A549 (cell line): Measurements from ENCODE around the gene GNG12. TPM values are rescaled to one million over a fixed set of nuclear protein-coding genes. Genes with fewer than 3 reads are reported as not detected.

Source experiments
- ATAC-seq, 2 experiments: fragments of 200-7000 bp in 1 of 2; fragments of >200 bp in 1 of 2; cut with Nextera tagmentation in 1 of 2; cut with Tn5 transposase in 1 of 2; 3 replicates each; pipeline versions ENCODE4 v1.8.0 to v1.9.1; 2018 to 2020; ENCODE audit warnings: mild to moderate bottlenecking in 1 of 2, moderate library complexity in 1 of 2
- CTCF ChIA-PET: fragments of 300-600 bp; sonication (Branson Sonifier 250); formaldehyde crosslinking; extraction: SDS; loops from one replicate; lab custom pipeline; 2021; ENCODE audit warnings: antibody characterized with exemption, inconsistent platforms; lab: Yijun Ruan, JAX
- POLR2A ChIA-PET: fragments of 350-600 bp; formaldehyde crosslinking; extraction: SDS; loops from one replicate; lab custom pipeline; 2021; ENCODE audit warnings: antibody characterized with exemption, inconsistent platforms; lab: Yijun Ruan, JAX
- DNase-seq, 2 experiments: peaks; one replicate each; pipeline versions ENCODE4 v3.0.0 to v3.0.0-alpha.2; 2011 to 2016; ENCODE audit warnings: low read depth in 1 of 2, low spot score in 1 of 2
- FAIRE-seq: peaks from 2 replicates; lab custom pipeline; 2011; peaks lifted over from hg19 to GRCh38; lab: Jason Lieb, UNC
- H3K27ac ChIP-seq, 2 experiments: fragments of >200 bp; sonication (Bioruptor Twin); formaldehyde crosslinking; 3 replicates each; pipeline ENCODE4 v1.5.1; 2016 to 2017
- H3K4me1 ChIP-seq: fragments of >200 bp; sonication (Bioruptor Twin); formaldehyde crosslinking; 3 replicates; pipeline ENCODE4 v1.6.1; 2016
- H3K4me2 ChIP-seq: fragments of >200 bp; sonication (Bioruptor Twin); formaldehyde crosslinking; 3 replicates; pipeline ENCODE4 v1.6.1; 2016
- H3K4me3 ChIP-seq: fragments of >200 bp; sonication (Bioruptor Twin); formaldehyde crosslinking; 3 replicates; pipeline ENCODE4 v1.5.1; 2016
- H3K9me3 ChIP-seq: fragments of >200 bp; sonication (Bioruptor Twin); formaldehyde crosslinking; 3 replicates; pipeline ENCODE4 v1.6.1; 2016
- CBX2 ChIP-seq: fragments of 200-600 bp; sonication (generic); IDR thresholded peaks from 2 replicates; pipeline ENCODE4 v1.6.1; 2016; ENCODE audit warnings: low read depth, mild to moderate bottlenecking, borderline replicate concordance
- CBX8 ChIP-seq: fragments of 200-600 bp; sonication (generic); IDR thresholded peaks from 2 replicates; pipeline ENCODE4 v1.6.1; 2016
- CEBPB ChIP-seq, 2 experiments: fragments of >200 bp in 1 of 2; sonication (Bioruptor Twin) in 1 of 2; formaldehyde crosslinking in 1 of 2; IDR thresholded peaks; 2 replicates each; pipeline ENCODE4 v1.6.1; 2012 to 2016
- CHD2 ChIP-seq: fragments of 150-350 bp; IDR thresholded peaks from 2 replicates; pipeline ENCODE4 v1.6.1; 2014; ENCODE audit warnings: low read length; ENCODE audit not compliant: partially characterized antibody
- CHD4 ChIP-seq: fragments of 200-600 bp; sonication (generic); IDR thresholded peaks from 2 replicates; pipeline ENCODE4 v1.6.1; 2016; ENCODE audit warnings: antibody characterized with exemption, mild to moderate bottlenecking, borderline replicate concordance
- ESRRA ChIP-seq: fragments of 150-350 bp; IDR thresholded peaks from 2 replicates; pipeline ENCODE4 v1.6.1; 2014; ENCODE audit warnings: mild to moderate bottlenecking, low read length, borderline replicate concordance
- FOSL2 ChIP-seq, 2 experiments: fragments of 450-650 bp in 1 of 2; fragments of >200 bp in 1 of 2; sonication (Bioruptor Twin) in 1 of 2; formaldehyde crosslinking; IDR thresholded peaks; 2 replicates each; pipeline versions ENCODE4 v1.5.0 to v1.6.1; 2016 to 2020; ENCODE audit warnings: mild to moderate bottlenecking in 1 of 2, moderate library complexity in 1 of 2
- GATA3 ChIP-seq: IDR thresholded peaks from 2 replicates; pipeline ENCODE4 v1.6.1; 2012; ENCODE audit warnings: borderline replicate concordance
- HEYL ChIP-seq: fragments of 250-450 bp; sonication (Bioruptor Pico); IDR thresholded peaks from 2 replicates; pipeline ENCODE4 v1.8.0; 2021; ENCODE audit warnings: mild to moderate bottlenecking, moderate library complexity
- JUN ChIP-seq, 2 experiments: fragments of >200 bp; sonication (Bioruptor Twin); formaldehyde crosslinking; IDR thresholded peaks; 2 replicates in 1 of 2; 3 replicates in 1 of 2; pipeline ENCODE4 v1.6.1; 2016 to 2017
- JUNB ChIP-seq: fragments of >200 bp; sonication (Bioruptor Twin); formaldehyde crosslinking; IDR thresholded peaks from 2 replicates; pipeline ENCODE4 v1.6.1; 2016
- MAFK ChIP-seq: fragments of 450-650 bp; IDR thresholded peaks from 2 replicates; pipeline ENCODE4 v1.6.1; 2014; ENCODE audit not compliant: partially characterized antibody
- MAX ChIP-seq: IDR thresholded peaks from 2 replicates; pipeline ENCODE4 v1.6.1; 2012
- PHF8 ChIP-seq: fragments of 200-600 bp; sonication (generic); IDR thresholded peaks from 2 replicates; pipeline ENCODE4 v1.6.1; 2016; ENCODE audit warnings: low read depth, mild to moderate bottlenecking, antibody characterized with exemption, moderate library complexity, borderline replicate concordance
- POLR2A ChIP-seq: IDR thresholded peaks from 2 replicates; pipeline ENCODE4 v1.6.1; 2012; ENCODE audit warnings: mild to moderate bottlenecking, low read length
- RAD21 ChIP-seq, 2 experiments: fragments of >200 bp in 1 of 2; sonication (Bioruptor Twin) in 1 of 2; formaldehyde crosslinking in 1 of 2; IDR thresholded peaks in 1 of 2; conservative IDR thresholded peaks in 1 of 2; 2 replicates in 1 of 2; 3 replicates in 1 of 2; pipeline ENCODE4 v1.6.1; 2012 to 2018; ENCODE audit warnings: inconsistent platforms in 1 of 2
- USF2 ChIP-seq: fragments of 450-650 bp; IDR thresholded peaks from 2 replicates; pipeline ENCODE4 v1.6.1; 2014; ENCODE audit warnings: antibody characterized with exemption
- ZNF302 ChIP-seq: fragments of 250-450 bp; sonication (Bioruptor Pico); IDR thresholded peaks from 2 replicates; pipeline ENCODE4 v1.9.0; 2021; ENCODE audit warnings: inconsistent platforms, mild to moderate bottlenecking, moderate library complexity
- WGBS: methylation state at CpG from one replicate; pipeline ENCODE4 v1.1.6; 2017; ENCODE audit errors: missing lambda C conversion rate; 5-methylcytosine and 5-hydroxymethylcytosine counted together
- polyA plus RNA-seq, 4 experiments: library from polyadenylated mRNA; depleted of rRNA in 3 of 4; stranded (reverse); fragments of >200 nt; fragmentation: RNase III in 1 of 4; extraction: RNeasy Plus Mini Kit Qiagen cat#74134 plus additional on column Dnase treatment in 1 of 4; gene quantifications; 2 replicates in 3 of 4; 3 replicates in 1 of 4; pipeline ENCODE4 v1.2.3, GENCODE V29; 2011 to 2017
- TF ChIP-seq, protein P1 (sequence below): fragments of >200 bp; sonication (Bioruptor Twin); formaldehyde crosslinking; IDR thresholded peaks from 3 replicates; pipeline ENCODE4 v1.6.1; 2016

The GNG12 gene
- polyA plus RNA-seq, 2 of the 4 experiments (the other 2 are of a cell fraction), result 91.8 to 132 TPM

GRCh38 chr1:67687198-67687545, 146.1 kb downstream of the GNG12 start:
- WGBS, result 9% methylated on average over 3 of the region's 3 CpGs
- FAIRE-seq (no peak), DNase-seq (no peak), ATAC-seq (no peak)
- CTCF ChIA-PET, result interaction anchor here (0.7 to 1.8 kb wide), 5 partner anchors 14 to 153 kb away, joined by 3 to 6 read pairs (median 3); no protein-coding TSS in a partner anchor
- Histone ChIP-seq H3K9me3 (no peaks in the 10 kb centered on the region), H3K4me3 (peak overlapping the region; percentile 80), H3K4me2 (peak overlapping the region; percentile 98), H3K27ac (peak overlapping the region; percentile 96 to 99), H3K4me1 (peaks cover 40% of the 10 kb centered on the region)
- POLR2A ChIA-PET, result interaction anchor here (0.6 to 5.5 kb wide), 10 partner anchors 13 to 292 kb away, joined by 3 to 93 read pairs (median 6); no protein-coding TSS in a partner anchor
- no peak for TF ChIP-seq USF2

DNA sequence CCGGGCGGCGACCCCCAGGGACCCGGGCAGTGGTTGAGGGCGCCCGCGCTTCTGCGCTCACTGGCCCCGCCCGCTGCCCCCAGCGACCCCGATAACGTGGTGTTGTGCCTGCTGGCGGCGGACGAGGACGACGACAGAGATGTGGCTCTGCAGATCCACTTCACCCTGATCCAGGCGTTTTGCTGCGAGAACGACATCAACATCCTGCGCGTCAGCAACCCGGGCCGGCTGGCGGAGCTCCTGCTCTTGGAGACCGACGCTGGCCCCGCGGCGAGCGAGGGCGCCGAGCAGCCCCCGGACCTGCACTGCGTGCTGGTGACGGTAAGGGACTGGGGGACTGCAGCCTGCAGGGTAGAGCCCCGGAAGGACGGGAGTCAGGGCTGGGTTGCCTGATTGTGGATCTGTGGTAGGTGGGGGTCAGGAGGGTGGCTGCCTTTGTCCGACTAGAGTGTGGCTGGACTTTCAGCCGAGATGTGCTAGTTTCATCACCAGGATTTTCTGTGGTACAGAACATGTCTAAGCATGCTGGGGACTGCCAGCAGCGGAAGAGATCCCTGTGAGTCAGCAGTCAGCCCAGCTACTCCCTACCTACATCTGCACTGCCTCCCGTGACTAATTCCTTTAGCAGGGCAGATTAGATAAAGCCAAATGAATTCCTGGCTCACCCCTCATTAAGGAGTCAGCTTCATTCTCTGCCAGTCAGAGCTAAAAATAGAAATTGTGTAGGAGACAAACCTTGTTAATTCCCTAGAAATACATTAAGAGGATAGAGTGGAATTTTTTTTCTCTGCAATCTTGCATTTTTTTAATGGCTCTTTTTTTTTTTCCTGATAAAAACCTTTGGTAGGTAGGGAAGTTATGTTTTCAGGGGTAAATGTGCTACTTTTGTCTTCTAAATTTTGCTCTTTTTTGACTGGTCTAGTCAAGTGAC, 146.7 kb downstream of the GNG12 start:
- ChIA-PET POLR2A (interaction anchor here (0.7 to 5.5 kb wide), 10 partner anchors 14 to 292 kb away, joined by 3 to 93 read pairs (median 6); no protein-coding TSS in a partner anchor), CTCF (interaction anchor here (0.7 to 4.7 kb wide), 8 partner anchors 13 to 152 kb away, joined by 3 to 46 read pairs (median 3); no protein-coding TSS in a partner anchor)
- TF ChIP-seq PHF8 (no peak), ESRRA (no peak), CBX8 (no peak), CEBPB (IDR thresholded peaks at IDR 0.05) (0 out of 4 replicates have a peak, but pooled peaks of 1 of the 2 experiments have one; percentile 24), CHD4 (no peak), HEYL (CRISPR knock-in tag) (no peak), CBX2 (no peak), MAX (peak; percentile 52), GATA3 (peak; percentile 63; the same call in 1 of the 2 replicates), FOSL2 (IDR thresholded peaks at IDR 0.05) (peak; percentile 46; the same call in 1 of the 2 replicates), FOSL2 (CRISPR knock-in tag; IDR thresholded peaks at IDR 0.05) (peak; percentile 82), POLR2A (peak; percentile 15; the same call in 1 of the 2 replicates), ZNF302 (CRISPR knock-in tag) (no peak), JUN (IDR thresholded peaks at IDR 0.05) (peak in 1 of 2 experiments; percentile 67; a peak in 2 of 5 replicates), USF2 (no peak), RAD21 (conservative IDR thresholded peaks at IDR 0.05 in 1 of 2, IDR thresholded peaks at IDR 0.05 in 1 of 2) (peak; percentile 2 to 38; a peak in 4 of 5 replicates), CHD2 (no peak), JUNB (peak; percentile 52), MAFK (peak; percentile 1)
- TF ChIP-seq, protein P1, sequence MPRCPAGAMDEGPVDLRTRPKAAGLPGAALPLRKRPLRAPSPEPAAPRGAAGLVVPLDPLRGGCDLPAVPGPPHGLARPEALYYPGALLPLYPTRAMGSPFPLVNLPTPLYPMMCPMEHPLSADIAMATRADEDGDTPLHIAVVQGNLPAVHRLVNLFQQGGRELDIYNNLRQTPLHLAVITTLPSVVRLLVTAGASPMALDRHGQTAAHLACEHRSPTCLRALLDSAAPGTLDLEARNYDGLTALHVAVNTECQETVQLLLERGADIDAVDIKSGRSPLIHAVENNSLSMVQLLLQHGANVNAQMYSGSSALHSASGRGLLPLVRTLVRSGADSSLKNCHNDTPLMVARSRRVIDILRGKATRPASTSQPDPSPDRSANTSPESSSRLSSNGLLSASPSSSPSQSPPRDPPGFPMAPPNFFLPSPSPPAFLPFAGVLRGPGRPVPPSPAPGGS, result peak; percentile 40; the same call in 1 of the 3 replicates
- FAIRE-seq (no peak), DNase-seq (peak; percentile 70 to 82), ATAC-seq (peak; percentile 61 to 67)
- H3K4me3 ChIP-seq, result peak overlapping the region; percentile 80
- WGBS, result 0% methylated on average over 3 of the region's 43 CpGs
- H3K27ac ChIP-seq, result peak overlapping the region; percentile 96 to 99
- H3K4me1 ChIP-seq, result peaks cover 43% of the 10 kb centered on the region
- H3K9me3 ChIP-seq, result no peaks in the 10 kb centered on the region
- H3K4me2 ChIP-seq, result peak overlapping the region; percentile 98
